Mucosa of stomach (tissue), 1 donor: ENCODE data around the gene HYCC1.
"Not testable (repeated sequence)": the region's sequence is repeated elsewhere in the genome, so short reads cannot be mapped to it uniquely, and the experiment has no call there.

Source experiments
- H3K27me3 ChIP-seq: one replicate; pipeline ENCODE4 v1.7.0; 2013; ENCODE audit warnings: mild to moderate bottlenecking, low read length; ENCODE audit not compliant: control insufficient read depth, insufficient read depth
- H3K36me3 ChIP-seq: one replicate; pipeline ENCODE4 v1.7.0; 2013; ENCODE audit warnings: low read length; ENCODE audit not compliant: control insufficient read depth, insufficient read depth
- H3K4me1 ChIP-seq: one replicate; pipeline ENCODE4 v1.7.0; 2013; ENCODE audit warnings: mild to moderate bottlenecking, low read length; ENCODE audit not compliant: control insufficient read depth, insufficient read depth
- H3K4me3 ChIP-seq: one replicate; pipeline ENCODE4 v1.7.0; 2013; ENCODE audit warnings: low read length
- H3K9ac ChIP-seq: one replicate; pipeline ENCODE4 v1.7.0; 2013; ENCODE audit warnings: mild to moderate bottlenecking, low read length, moderate library complexity
- H3K9me3 ChIP-seq: one replicate; pipeline ENCODE4 v1.7.0; 2013; ENCODE audit warnings: mild to moderate bottlenecking, low read length, moderate library complexity; ENCODE audit not compliant: control insufficient read depth
- donor health status: Pancreatic carcinoma.

The HYCC1 gene

GRCh38 chr7:23013715-23014649, at the start of gene HYCC1:
Gene HYCC1, minus strand, starts transcription at chr7:23014130. Its CDS starts 23,019 bp downstream, at chr7:22991111.
- Histone ChIP-seq H3K9me3 (no peaks in the 10 kb centered on the region), H3K4me3 (peak within 1 kb of the TSS; percentile 16), H3K4me1 (peaks cover 7% of the 10 kb centered on the region), H3K36me3 (no peaks in the 10 kb centered on the region), H3K27me3 (peaks cover 11% of the 10 kb centered on the region), H3K9ac (peak within 1 kb of the TSS; percentile 45)

GRCh38 chr7:23062452-23062851, 48.5 kb upstream of the HYCC1 start:
- Histone ChIP-seq H3K27me3 (peaks cover 13% of the 10 kb centered on the region), H3K9me3 (no peaks in the 10 kb centered on the region), H3K4me3 (no peak overlapping the region), H3K9ac (no peak overlapping the region), H3K4me1 (no peaks in the 10 kb centered on the region), H3K36me3 (no peaks in the 10 kb centered on the region)

GRCh38 chr7:23061327-23061726, 47.4 kb upstream of the HYCC1 start:
- Histone ChIP-seq H3K4me3 (no peak overlapping the region), H3K4me1 (no peaks in the 10 kb centered on the region), H3K27me3 (peaks cover 9% of the 10 kb centered on the region), H3K9ac (no peak overlapping the region), H3K36me3 (no peaks in the 10 kb centered on the region), H3K9me3 (no peaks in the 10 kb centered on the region)

- H3K9me3 ChIP-seq = no peaks in the 10 kb centered on the region
- no peaks in the 10 kb centered on the region for H3K4me1 ChIP-seq
- H3K27me3 ChIP-seq = no peaks in the 10 kb centered on the region
- H3K36me3 ChIP-seq = no peaks in the 10 kb centered on the region
- H3K9ac ChIP-seq = no peak overlapping the region
- no peak overlapping the region for H3K4me3 ChIP-seq
These were observed 44.6 kb upstream of the HYCC1 start for GRCh38 chr7:23058408-23059096.

GRCh38 chr7:23055582-23056178, 41.8 kb upstream of the HYCC1 start:
- no peaks in the 10 kb centered on the region for H3K4me1 ChIP-seq
- H3K36me3 ChIP-seq = no peaks in the 10 kb centered on the region
- no peaks in the 10 kb centered on the region for H3K27me3 ChIP-seq
- H3K9ac ChIP-seq = no peak overlapping the region
- H3K9me3 ChIP-seq = no peaks in the 10 kb centered on the region
- H3K4me3 ChIP-seq = no peak overlapping the region

- not testable (repeated sequence) for H3K9ac ChIP-seq, H3K9me3 ChIP-seq, H3K36me3 ChIP-seq, H3K4me1 ChIP-seq, H3K4me3 ChIP-seq, H3K27me3 ChIP-seq
These were observed 37.2 kb upstream of the HYCC1 start for GRCh38 chr7:23051124-23051485.

- H3K9me3 ChIP-seq, H3K36me3 ChIP-seq, H3K4me3 ChIP-seq, H3K27me3 ChIP-seq, H3K9ac ChIP-seq, H3K4me1 ChIP-seq: not testable (repeated sequence)
These were observed 32.4 kb upstream of the HYCC1 start for GRCh38 chr7:23046336-23046735.

- H3K27me3 ChIP-seq, H3K4me3 ChIP-seq, H3K36me3 ChIP-seq, H3K9me3 ChIP-seq, H3K4me1 ChIP-seq, H3K9ac ChIP-seq: not testable (repeated sequence)
These were observed 31.2 kb upstream of the HYCC1 start for GRCh38 chr7:23045086-23045485.

- Histone ChIP-seq H3K36me3 (no peaks in the 10 kb centered on the region), H3K4me1 (no peaks in the 10 kb centered on the region), H3K4me3 (no peak overlapping the region), H3K27me3 (no peaks in the 10 kb centered on the region), H3K9ac (no peak overlapping the region), H3K9me3 (no peaks in the 10 kb centered on the region)
These were observed 30.7 kb upstream of the HYCC1 start for GRCh38 chr7:23044581-23044980.

- H3K4me3 ChIP-seq = no peak overlapping the region
- no peaks in the 10 kb centered on the region for H3K36me3 ChIP-seq
- no peaks in the 10 kb centered on the region for H3K27me3 ChIP-seq
- no peak overlapping the region for H3K9ac ChIP-seq
- no peaks in the 10 kb centered on the region for H3K9me3 ChIP-seq
- H3K4me1 ChIP-seq = no peaks in the 10 kb centered on the region
These were observed 29.5 kb upstream of the HYCC1 start for GRCh38 chr7:23043441-23043840.

GRCh38 chr7:23039674-23040073, 25.7 kb upstream of the HYCC1 start:
- not testable (repeated sequence) for H3K36me3 ChIP-seq, H3K4me1 ChIP-seq, H3K4me3 ChIP-seq, H3K27me3 ChIP-seq, H3K9ac ChIP-seq, H3K9me3 ChIP-seq
